ENCODE data around the gene ZNRD2.

The ZNRD2 gene

DNA sequence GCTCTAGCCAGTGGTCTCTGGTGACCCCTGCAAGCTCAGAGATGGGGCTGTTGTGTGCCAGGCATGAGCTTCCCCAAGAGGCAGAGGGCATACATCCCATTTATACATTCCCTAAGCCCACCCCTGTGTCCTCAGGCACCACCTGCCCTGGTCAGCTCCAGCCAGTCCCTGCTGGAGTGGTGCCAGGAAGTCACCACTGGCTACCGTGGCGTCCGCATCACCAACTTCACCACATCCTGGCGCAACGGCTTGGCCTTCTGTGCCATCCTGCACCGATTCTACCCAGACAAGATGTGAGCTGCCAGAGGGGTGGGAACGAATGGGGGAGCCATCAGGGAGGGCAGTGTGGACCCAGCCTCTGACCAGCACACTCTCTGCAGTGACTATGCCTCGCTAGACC lies 13.8 kb downstream of the ZNRD2 start:
- TF ChIP-seq, protein P1, sequence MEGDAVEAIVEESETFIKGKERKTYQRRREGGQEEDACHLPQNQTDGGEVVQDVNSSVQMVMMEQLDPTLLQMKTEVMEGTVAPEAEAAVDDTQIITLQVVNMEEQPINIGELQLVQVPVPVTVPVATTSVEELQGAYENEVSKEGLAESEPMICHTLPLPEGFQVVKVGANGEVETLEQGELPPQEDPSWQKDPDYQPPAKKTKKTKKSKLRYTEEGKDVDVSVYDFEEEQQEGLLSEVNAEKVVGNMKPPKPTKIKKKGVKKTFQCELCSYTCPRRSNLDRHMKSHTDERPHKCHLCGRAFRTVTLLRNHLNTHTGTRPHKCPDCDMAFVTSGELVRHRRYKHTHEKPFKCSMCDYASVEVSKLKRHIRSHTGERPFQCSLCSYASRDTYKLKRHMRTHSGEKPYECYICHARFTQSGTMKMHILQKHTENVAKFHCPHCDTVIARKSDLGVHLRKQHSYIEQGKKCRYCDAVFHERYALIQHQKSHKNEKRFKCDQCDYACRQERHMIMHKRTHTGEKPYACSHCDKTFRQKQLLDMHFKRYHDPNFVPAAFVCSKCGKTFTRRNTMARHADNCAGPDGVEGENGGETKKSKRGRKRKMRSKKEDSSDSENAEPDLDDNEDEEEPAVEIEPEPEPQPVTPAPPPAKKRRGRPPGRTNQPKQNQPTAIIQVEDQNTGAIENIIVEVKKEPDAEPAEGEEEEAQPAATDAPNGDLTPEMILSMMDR (IDR thresholded peaks at IDR 0.05; ENCODE audit: low read depth, low read length, missing control alignments) = no peak
- DNase-seq (ENCODE audit: low read depth) = no peak

DNA sequence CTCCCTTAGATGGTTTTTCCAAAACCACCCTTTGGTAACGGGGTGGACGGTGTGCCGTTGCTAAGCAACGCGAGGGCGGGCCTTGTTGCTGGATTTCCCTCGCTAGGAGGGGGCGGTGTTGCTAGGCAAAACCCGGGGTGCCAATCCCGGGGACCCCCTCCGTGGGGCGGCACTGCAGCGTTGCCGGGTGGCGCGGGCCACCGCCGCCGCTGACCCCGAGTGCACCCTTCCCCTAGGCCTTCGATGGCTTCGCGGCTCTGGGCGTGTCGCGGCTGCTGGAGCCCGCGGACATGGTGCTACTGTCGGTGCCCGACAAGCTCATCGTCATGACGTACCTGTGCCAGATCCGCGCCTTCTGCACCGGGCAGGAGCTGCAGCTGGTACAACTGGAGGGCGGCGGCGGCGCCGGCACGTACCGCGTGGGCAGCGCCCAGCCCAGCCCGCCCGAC lies 14.5 kb downstream of the ZNRD2 start:
- no peak for DNase-seq (ENCODE audit: low read depth)
- no peak overlapping the region for H3K4me3 ChIP-seq (ENCODE audit: low read depth, low read length)
- TF ChIP-seq, protein P1 (IDR thresholded peaks at IDR 0.05; ENCODE audit: low read depth, low read length, missing control alignments) = no peak

More for the DNA sequence above, 13.8 kb downstream of the ZNRD2 start:
- no peak overlapping the region for H3K4me3 ChIP-seq (ENCODE audit: low read depth, low read length)

DNA sequence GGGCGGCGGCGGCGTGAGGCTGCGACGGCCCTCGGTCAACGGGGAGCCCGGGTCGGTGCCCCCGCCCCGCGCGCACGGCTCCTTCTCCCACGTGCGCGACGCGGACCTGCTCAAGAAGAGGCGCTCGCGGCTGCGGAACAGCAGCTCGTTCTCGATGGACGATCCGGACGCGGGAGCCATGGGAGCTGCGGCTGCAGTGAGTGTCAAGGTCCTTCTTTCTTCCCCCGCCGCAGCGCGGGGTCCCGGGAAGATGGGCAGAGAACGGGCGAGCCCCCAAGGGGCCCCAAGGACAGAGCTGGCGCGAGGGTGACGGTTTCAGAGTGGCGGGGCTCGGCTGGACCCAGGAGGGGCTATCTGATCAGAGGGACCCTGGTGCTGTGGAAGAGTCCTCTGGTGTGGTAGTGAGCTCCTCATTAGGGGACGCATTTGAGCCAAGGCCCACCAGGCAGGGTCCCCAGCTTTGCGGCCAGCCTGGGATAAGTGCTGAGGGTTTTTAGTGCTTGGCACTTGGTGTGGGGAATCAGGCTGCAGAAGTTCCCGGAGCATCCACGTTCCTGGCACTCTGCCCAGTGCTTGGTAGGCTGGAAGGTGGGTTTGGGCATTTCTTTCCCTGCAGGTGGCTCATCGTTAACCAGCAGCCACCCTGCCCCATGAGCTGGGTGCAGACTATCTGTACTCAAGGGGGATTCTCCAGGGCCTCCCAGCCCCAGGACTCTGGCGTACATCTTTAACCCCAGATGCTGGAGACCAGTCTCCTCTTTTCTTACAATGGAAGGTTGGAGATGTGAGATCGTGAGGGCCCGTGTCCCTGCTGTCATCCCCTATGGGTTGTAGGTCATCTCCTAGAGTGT lies 15.3 kb downstream of the ZNRD2 start:
- TF ChIP-seq, protein P1 (IDR thresholded peaks at IDR 0.05; ENCODE audit: low read depth, low read length, missing control alignments) = no peak
- no peak overlapping the region for H3K4me3 ChIP-seq (ENCODE audit: low read depth, low read length)
- DNase-seq (ENCODE audit: low read depth) = no peak

DNA sequence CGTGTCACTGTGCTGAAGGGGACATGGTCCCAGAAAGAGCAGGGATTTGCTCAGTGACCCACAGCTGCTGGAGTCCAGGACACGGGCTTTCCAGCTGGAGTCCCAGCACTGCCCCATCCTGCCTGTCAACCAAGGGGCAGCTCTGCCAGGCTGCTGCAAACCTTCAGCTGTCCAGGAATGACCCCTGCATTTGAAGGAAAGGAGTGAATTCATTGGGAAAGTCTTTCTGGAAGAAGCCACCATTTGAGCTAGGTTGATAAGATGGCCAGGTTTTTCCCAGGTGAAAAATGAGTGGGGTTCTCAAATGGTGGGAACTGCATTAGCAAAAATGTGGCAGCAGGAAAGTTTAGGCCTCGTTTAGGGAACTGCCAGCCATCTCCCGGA lies 16.0 kb downstream of the ZNRD2 start:
- no peak for DNase-seq (ENCODE audit: low read depth)
- H3K4me3 ChIP-seq (ENCODE audit: low read depth, low read length) = no peak overlapping the region
- TF ChIP-seq, protein P1 (IDR thresholded peaks at IDR 0.05; ENCODE audit: low read depth, low read length, missing control alignments) = no peak

DNA sequence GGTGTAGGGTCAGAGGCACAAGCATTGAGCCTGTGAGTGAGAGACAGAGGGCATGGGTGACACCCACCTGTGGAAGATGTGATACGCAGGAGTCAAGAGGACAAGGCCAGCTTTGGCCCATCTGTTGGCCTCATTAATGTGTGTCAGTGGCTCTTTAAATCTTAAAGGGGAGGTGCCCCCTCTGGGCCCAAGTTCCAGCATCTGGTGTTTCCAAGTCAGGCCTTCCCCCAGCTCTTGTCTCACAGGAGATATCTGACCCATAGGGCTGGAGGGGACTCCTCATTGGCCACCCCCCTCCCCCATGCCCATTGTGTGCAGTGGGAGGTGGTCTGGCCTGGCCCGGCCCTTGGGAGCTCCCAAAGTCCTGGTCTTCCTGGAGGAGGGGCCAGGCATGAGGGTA lies 16.4 kb downstream of the ZNRD2 start:
- H3K4me3 ChIP-seq (ENCODE audit: low read depth, low read length) = no peak overlapping the region
- TF ChIP-seq, protein P1 (IDR thresholded peaks at IDR 0.05; ENCODE audit: low read depth, low read length, missing control alignments) = no peak
- DNase-seq (ENCODE audit: low read depth) = no peak

DNA sequence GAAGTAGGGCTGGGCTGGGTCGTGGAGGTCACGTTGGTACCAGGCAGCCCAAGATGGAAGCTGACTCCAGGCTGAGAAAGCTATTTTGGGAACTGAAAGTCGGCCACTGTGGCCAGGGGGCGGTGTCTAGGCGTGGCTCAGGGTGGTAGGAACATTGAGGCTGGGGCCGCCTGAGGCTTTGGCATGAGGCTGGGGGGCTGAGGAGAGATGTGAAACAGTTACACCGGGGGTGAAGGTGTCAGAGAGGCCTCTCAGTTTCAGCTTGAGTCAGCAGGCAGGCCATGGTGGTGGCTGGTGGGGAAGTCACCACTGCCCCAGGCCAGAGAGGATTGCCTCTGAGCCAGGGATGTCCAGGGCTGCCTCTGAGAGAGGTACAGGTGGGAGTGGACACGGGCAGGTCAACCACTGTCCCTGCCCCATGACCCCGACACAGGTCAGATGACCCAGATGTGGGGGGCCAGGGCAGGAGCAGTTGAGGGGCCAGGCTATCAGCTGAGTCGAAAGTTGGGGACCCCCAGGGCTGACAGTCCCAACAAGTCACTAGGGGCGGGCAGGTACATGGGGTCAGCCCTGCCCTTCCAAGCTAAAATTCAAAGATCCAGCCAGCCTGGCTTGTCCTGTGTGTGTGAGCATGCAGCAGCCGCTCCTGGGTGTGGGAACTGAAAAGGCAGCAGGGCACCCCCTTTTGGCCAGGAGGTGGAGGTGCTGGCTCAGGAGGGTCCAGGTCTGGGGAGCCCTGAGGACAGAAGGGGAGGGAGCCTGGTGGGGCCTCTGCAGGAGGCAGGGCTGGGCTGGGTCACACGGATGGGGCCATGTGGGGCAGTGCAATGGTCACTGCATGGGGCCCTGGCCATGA lies 18.1 kb downstream of the ZNRD2 start:
- peak overlapping the region; percentile 34 for H3K4me3 ChIP-seq (ENCODE audit: low read depth, low read length)
- peak; percentile 96 for DNase-seq (ENCODE audit: low read depth)
- TF ChIP-seq, protein P1 (IDR thresholded peaks at IDR 0.05; ENCODE audit: low read depth, low read length, missing control alignments) = peak; percentile 87

Data from GM12864 (cell line).